ENCODE measurements around the gene SNX6.
"Not testable (repeated sequence)": the region's sequence is repeated elsewhere in the genome, so short reads cannot be mapped to it uniquely, and the experiment has no call there.

Gene SNX6

DNA sequence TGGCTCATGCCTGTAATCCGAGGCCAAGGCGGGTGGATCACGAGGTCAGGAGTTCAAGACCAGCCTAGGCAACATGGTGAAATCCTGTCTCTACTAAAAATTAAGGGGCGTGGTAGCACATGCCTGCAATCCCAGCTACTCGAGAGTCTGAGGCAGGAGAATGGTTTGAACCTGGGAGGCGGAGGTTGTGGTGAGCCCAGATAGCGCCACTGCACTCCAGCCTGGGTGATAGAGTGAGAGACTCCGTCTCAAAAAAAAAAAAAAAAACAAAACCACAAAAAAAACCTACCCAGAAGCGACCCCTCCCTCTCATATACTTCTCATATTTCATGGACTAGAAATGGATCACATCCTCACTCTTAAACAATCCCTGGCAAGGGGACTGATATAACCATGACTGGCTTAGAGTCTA is 4.4 kb upstream of the SNX6 start:
- DNase-seq (ENCODE audit: low read depth in 2 of 2) = not testable (repeated sequence)

DNA sequence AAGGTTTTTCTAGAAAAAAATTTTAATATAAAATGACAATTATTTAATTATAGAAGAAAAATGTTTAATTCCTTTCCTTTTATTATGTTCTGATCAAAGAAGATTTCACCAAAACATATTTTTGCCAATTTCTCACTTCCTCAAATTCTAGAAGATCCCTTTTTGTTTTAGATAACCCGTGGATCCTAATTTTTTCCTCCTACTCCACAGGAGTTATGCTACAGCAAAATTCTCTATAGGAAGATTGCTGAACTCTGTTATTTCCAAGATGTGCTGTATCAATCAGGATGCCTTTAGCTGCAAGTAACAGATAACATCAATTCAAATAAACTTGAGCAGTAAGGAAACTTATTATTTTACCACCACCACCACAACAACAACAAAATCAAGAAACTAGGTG is 3.8 kb upstream of the SNX6 start:
- DNase-seq (ENCODE audit: low read depth in 2 of 2) = no peak

DNA sequence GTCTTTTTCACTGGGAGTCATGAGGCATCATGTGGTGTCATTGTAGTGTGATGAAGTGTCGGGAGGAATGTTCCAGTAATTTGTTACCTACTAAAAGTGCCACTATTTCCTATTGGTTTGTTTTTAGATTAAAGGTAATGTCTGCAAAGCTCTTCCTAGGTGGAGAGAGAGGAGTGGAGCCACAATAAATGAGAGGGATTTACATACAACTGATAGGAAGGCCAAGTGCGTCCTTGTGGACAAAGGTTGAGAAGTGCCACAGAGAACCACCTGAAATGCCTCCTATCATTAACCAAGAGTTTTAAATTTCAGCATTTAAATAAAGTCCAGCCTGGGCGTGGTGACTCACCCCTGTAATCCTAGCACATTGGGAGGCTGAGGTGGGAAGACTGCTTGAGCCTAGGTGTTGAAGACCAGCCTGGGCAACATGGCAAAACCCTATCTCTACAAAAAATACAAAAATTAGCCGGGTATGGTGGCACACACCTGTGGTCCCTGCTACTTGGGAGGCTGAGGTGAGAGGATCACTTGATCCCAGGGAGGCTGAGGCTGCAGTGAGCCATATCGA is 2.5 kb upstream of the SNX6 start:
- DNase-seq (ENCODE audit: low read depth in 2 of 2) = no peak

DNA sequence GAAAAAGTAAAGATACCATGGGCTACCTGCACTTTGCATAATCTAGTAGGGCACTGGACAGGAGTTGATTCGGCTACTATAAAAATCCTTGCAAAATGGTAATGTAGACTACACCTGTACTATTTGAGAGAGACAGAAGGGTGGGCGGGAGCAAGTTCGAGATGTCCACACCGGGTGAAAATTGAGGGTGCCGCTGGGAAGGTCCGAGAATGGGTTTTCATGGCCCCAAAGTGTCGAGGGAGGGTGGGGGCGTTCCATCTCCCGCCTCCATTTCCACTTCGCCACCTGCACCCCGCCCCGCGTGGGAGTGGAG is 648 bp downstream of the SNX6 start:
- no peak for DNase-seq (ENCODE audit: low read depth in 2 of 2)

DNA sequence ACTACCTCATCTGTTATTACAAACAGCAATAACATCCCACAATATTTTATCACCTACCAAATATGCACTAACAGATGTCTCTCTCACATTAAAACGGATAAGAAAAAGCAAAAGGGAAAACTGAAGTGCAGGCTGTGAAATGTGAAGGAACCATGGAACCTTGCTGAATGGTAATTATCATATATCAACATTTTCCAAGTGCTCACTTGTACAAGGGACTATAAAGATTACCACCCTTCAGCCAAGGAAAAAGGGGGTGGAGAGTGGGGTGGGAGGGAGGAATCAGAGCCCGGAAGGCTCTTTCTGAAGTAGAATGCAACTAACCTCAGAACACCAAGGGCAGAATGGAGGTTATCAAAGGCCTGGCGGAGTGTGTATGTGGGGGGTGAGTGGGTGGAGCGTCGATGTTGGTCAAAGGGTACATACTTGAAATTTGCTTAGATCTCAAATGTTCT is 1.2 kb downstream of the SNX6 start:
- no peak for DNase-seq (ENCODE audit: low read depth in 2 of 2)

DNA sequence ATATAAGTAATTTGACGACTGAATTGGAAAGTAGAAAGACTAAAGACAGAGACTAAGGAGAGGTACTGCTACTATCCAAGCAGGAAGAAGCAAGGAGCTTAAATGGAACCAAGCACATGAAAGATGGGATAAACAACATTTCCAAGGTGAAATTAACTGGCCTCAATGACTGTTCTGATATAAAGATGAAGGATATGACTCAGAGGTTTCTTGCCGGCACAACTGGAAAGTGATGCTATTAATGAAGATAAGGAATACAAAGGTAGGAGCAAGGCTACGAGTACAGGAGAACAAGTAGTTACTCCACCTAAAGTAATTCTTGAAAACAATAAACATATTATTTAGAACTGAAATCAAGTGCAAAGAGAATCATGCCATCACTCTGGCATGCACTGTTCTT is 6.4 kb downstream of the SNX6 start:
- DNase-seq (ENCODE audit: low read depth in 2 of 2) = no peak

DNA sequence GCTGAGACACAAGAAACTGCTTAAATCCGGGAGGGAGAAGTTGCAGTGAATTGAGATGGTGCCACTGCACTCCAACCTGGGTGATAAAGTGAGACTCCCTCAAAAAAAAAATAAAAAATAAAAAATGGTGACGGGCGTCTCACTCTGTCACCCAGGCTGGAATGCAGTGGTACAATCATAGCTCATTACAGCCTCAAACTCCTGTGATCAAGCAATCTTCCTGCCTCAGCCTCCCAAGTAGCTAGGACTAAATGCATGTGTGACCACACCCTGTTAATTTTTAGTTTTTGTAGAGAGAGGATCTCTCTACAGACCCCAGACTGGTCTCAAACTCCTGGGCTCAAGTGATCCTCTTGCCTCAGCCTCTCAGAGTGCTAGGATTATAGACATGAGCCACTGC is 9.1 kb downstream of the SNX6 start:
- DNase-seq (ENCODE audit: low read depth in 2 of 2) = no peak

DNA sequence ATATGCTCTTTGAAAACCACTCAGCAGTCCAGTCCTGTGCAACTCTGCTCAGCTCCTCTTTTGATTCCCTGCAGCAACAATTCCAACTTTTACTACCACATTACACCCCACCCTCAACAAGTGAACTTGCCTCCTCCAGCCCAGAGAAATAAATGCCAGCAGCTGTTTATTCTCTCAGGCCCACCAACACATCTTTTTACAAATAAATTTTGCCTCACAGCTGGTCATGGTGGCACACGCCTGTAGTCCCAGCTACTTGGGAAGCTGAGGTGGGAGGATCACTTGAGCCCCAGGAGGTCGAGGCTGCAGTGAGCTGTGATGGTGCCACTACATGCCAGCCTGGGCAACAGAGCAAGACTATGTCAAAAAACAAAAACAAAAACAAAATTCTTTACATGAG is 9.8 kb downstream of the SNX6 start:
- no peak for DNase-seq (ENCODE audit: low read depth in 2 of 2)

DNA sequence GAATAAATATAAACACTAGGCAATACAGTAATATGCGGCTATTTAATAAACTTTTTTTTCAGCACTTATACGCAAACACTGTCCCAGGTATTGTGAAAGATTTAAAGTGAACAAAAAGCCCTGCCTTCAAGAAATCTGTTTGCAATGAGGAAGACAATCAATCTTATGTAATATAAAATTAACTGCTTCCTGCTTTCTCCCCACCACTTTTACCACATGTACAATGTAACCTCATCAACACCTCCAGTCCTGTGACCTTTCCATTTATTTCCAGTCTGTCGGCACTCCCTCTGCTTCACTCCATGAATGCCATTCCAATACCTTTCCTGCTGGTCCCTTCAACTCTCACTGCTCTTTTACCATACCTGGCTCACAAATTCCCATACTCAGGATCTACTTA is 10.5 kb downstream of the SNX6 start:
- no peak for DNase-seq (ENCODE audit: low read depth in 2 of 2)

DNA sequence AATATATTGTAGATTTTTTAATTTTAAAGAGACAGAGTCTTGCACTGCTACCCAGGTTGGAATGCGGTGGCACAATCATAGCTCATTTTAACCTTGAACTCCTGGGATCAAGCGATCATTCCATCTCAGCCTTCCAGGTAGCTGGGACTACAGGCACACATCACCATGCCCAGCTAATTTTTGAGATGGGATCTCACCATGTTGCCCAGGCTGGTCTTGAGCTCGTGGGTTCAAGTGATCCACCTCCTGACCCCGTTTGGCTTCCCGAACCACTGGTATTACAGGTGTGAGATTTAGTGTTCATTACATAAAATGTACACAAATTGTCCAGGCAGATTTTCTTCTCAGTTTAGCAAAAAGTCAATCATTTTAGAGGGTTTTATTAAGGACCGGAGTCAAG is 13.6 kb downstream of the SNX6 start:
- no peak for DNase-seq (ENCODE audit: low read depth in 2 of 2)

DNA sequence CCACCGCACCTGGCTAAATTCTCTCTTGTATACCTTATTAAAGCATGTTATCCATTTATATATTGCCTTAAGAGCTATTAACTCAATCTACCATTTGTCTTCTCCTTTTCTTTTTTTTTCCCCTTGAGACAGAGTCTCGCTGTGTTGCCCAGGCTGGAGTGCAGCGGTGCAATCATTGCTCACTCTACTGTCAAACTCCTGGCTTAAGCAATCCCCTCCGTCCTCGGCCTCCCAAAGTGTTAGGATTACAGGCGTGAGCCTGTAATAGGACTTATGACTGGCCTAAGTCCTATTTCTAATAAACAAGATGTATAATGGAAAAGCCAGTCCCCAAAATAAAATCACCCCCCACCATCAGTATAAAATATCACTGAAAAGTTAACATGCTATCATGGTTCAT is 14.4 kb downstream of the SNX6 start:
- no peak for DNase-seq (ENCODE audit: low read depth in 2 of 2)

DNA sequence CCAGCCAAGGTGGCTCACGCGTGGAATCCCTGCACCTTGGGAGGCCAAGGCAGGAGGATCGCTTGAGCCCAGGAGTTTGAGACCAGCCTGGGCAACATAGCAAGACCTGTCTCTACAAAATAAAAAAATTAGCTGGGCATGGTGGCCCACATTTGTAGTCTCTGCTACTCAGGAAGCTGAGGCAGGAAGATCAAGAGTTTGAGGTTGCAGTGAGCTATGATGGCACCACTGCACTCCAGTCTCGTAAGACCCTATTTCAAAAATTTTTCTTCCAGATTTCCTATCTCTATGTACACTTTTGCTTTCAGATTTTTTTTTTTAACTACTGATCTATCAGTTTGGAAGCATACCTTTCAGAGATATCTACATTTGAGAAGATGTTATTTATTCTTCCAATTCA is 15.3 kb downstream of the SNX6 start:
- no peak for DNase-seq (ENCODE audit: low read depth in 2 of 2)

DNA sequence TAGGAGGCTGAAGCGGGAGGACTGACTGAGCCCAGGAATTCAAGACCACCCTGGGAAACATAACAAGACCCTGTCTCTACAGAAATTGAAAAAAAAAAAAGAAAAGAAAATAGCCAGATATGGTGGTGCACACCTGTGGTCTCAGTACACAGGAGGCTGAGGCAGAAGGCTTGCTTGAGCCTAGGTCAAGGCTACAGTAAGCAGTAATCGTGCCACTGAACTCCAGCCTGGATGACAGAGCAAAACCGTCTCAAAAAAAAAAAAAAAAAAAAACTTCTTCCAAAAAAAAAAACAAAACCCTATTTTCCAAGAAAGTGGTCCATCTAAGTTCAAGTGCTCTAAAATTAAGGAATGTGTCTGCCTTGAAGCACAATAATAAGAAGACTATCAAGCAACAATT is 19.8 kb downstream of the SNX6 start:
- DNase-seq (ENCODE audit: low read depth in 2 of 2) = no peak

DNA sequence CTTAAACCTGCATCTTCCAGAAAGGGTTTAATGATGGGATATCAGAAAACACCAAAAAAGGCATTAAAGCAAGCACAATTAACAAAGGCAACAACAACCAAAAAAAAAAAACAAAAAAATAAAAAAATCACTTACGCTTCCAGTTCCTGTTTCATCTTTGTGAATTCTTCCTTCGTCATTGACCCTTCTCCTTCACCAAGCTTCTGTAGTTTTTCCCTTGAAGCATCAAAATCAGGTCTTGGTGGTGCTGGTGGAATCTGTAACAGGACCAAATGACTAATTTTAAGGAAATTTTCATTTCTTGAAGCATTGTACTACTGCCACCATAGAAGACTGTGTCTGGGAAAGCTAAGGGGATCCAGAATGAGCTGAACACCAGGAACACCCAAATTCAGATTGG is 24.5 kb downstream of the SNX6 start:
- DNase-seq (ENCODE audit: low read depth in 2 of 2) = no peak

DNA sequence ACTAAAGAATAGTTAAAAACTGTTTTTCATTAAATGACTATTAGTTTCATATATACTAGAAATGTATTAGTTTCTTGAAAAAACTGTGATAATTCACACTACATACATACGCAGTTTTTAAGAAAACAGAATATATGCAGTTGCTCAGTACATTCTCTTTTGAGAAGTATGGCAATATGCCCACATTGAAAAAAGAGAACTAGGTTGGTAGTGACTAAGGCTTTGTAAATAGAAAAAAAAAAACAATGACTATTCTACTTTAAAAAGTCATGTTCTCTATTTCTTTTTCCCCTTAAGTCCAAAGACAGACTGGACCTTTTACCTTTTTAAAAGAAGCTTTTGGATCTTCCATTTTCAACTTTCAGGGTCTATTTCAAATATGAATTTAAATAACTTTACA is 25.0 kb downstream of the SNX6 start:
- DNase-seq (ENCODE audit: low read depth in 2 of 2) = no peak

DNA sequence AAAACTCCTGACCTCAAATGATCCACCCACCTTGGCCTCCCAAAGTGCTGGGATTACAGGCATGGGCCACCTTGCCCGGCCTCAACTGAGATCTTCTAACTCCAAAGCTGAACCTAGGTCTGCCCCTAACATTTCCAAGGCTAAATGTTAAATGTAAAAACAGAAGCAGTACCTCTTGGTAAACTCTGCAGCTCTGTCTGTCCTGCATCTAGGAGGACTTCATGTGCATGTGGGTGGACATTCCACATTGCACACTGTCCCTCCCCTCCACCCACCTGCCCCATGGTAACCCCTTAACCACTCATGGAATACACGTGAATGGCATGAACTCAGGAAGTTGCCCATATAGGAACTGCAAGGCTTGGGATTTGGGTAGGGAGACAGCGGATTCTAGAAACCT is 33.1 kb downstream of the SNX6 start:
- no peak for DNase-seq (ENCODE audit: low read depth in 2 of 2)

DNA sequence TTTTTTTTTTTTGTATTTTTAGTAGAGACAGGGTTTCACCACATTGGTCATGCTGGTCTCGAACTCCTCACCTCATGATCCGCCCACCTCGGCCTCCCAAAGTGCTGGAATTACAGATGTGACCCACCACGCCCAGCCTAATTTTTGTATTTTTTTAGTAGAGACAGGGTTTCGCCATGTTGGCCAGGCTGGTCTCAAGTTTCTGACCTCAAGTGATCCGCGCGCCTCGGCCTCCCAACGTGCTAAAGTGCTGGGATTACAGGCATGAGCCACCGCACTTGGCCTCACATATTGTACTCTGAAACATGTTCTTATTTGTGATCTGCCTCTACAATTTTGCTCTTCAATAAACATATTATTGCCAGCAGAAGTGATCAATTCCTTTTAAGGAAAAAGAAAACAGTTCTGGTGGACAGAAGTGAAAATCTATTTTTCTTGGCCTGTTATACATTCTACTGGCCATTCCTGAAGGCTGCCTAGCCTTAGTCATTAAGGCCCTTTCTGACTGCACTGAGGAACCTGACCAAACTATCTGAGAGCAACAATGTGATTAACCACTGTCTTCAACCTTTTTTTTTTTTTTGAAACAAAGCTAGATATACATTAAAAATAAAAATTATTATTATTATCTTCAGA is 36.1 kb downstream of the SNX6 start:
- no peak for DNase-seq (ENCODE audit: low read depth in 2 of 2)

DNA sequence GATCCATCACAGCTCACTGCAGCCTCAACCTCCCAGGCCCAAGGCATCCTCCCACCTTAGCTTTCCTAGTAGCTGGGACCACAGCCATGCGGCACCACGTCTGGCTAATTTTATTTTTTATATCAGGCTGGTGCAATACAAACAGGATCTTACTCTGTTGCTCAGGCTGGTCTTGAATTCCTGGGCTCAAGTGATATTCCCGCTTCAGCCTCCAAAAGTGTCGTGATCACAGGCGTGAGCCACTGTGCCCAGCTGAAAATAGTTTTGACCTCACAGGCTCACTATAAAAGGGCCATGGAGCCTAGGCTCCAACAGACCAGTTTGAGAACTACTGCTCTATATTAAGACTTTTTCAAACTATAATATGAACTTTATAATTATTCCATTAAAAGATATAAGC is 37.3 kb downstream of the SNX6 start:
- DNase-seq (ENCODE audit: low read depth in 2 of 2) = no peak

DNA sequence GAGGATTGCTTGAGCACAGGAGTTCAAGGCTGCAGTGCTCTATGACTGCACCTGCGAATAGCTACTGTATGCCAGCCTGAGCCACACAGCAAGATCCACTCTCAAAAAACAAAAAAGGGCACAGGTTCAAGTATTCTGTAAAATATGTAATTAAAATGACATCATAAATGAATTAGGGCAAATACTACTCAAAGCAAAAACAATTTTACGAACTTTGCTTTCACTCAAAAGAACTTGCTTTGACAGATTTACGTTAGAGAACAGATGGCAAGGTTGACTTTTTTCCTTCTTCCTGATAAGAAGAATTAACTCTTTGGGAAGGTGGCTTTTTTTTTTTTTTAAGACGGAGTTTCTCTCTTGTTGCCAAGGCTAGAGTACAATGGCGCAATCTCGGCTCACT is 46.4 kb downstream of the SNX6 start:
- DNase-seq (ENCODE audit: low read depth in 2 of 2) = no peak

DNA sequence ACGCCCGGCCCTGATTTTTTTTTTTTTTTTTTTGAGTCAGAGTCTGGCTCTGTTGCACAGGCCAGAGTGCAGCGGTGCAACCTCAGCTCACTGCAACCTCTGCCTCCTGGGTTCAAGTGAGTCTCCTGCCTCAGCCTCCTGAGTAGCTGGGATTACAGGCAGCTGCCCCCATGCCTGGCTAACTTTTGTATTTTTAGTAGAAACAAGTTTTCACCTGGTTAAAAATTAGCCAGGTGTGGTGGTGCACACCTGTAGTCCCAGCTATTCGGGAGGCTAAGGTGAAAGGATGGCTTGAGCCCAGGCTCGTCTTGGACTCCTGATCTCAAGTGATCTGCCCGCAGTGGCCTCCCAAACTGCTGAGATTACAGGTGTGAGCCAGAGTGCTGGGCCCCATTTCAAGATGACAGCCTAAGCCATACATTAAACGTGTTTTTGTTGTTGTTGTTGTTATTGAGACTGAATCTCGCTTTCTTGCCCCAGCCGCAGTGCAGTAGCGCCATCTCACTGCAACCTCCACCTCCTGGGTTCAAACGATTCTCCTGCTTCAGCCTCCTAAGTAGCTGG is 47.7 kb downstream of the SNX6 start:
- no peak for DNase-seq (ENCODE audit: low read depth in 2 of 2)

DNA sequence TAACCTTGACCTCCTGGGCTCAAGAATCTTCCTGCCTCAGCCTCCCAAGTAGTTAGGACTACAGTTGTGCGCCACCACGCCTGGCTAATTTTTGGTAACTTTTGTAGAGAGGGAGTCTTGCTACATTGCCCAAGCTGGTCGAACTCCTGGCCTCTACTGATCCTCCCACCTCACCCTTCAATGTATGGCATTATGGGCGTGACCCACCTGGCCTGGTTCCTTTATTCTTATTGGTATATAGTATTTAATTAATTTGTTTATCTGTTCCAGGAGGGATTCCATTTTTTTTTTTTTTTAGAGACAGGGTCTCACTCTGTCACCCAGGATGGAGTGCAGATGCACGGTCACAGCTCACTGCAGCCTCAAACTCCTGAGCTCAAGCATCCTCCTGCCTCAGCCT is 49.6 kb downstream of the SNX6 start:
- DNase-seq (ENCODE audit: low read depth in 2 of 2) = no peak

DNA sequence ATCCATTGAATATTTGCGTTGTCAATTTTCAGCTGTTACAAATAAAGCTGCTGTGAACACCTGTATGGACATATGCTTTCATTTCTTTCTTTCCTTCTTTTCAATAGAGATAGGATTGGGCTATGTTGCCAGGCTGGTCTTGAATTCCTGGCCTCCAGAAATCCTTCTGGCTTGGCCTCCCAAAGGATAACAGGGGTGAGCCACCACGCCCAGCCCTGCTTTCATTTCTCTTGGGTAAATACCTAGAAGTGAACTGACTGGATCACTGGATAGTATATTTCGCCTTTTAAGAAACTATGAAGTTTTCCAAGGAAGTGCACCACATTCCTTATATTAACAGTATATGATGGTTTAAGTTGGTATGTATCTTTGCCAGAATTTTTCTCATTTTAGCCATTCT is 58.2 kb downstream of the SNX6 start:
- no peak for DNase-seq (ENCODE audit: low read depth in 2 of 2)

DNA sequence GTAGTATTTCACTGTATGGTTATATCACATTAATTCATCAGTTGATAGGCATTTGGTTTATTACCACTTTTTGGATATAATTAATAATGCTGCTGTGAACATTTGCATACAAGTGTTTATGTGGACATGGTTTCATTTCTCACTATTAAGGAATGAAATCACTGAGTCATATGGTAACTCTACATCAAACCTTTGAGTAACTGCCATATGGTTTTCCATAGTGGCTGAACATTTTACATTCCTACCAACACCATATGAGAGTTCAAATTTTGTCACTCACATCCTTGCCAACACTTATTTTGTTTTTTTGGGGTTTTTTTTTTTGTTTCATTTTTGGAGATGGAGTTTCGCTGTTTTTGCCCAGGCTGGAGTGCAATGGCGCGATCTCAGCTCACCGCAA is 60.2 kb downstream of the SNX6 start:
- DNase-seq (ENCODE audit: low read depth in 2 of 2) = no peak

DNA sequence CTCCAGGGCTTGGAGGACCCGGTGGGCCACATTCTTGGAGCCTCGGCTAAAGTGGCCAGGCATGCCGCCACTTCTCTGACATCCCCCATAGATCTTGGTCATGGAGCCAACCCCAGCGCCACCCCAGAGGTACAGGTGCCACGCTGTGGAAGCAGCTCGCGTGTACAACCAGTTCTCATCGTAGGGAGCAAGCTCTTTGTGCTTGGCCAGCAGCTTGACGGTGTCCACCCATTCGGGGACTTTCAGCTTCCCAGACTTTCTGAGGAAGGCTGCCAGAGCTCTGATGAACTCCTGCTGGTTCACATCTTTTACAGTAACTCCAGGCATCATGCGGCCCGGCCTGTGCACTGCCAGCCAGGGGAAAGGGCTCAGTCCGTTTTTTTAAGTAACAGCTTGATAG is 61.1 kb downstream of the SNX6 start:
- DNase-seq (ENCODE audit: low read depth in 2 of 2) = no peak
